SK-N-SH (cell line): Measurements from ENCODE around the gene CCDC47. TPM values are rescaled to one million over a fixed set of nuclear protein-coding genes. Genes with fewer than 3 reads are reported as not detected.

ENCODE experiments used
- CTCF ChIA-PET: fragments of 300-600, 350-600 bp; formaldehyde crosslinking; extraction: SDS; loops from one replicate; lab custom pipeline; 2021; lab: Yijun Ruan, JAX
- POLR2A ChIA-PET: fragments of 350-600 bp; sonication (Branson Sonifier 250); formaldehyde crosslinking; extraction: SDS; loops from one replicate; lab custom pipeline; 2020; ENCODE audit warnings: antibody characterized with exemption, inconsistent platforms; lab: Yijun Ruan, JAX
- DNase-seq: peaks from one replicate; pipeline ENCODE4 v3.0.0; 2012
- H2AFZ ChIP-seq: fragments of 200-600 bp; sonication (generic); 2 replicates; pipeline ENCODE4 v1.8.1; 2016; ENCODE audit warnings: antibody characterized with exemption, mild to moderate bottlenecking, low read depth
- H3F3A ChIP-seq: fragments of 200-600 bp; sonication (generic); replicated peaks from 2 replicates; pipeline ENCODE3; 2016; ENCODE audit warnings: antibody characterized with exemption, mild to moderate bottlenecking; ENCODE audit not compliant: insufficient read depth
- H3K27ac ChIP-seq, 2 experiments: fragments of 200-500 bp in 1 of 2; fragments of 200-600 bp in 1 of 2; sonication (Bioruptor generic) in 1 of 2; sonication (generic), shearing (Covaris generic) in 1 of 2; 2 replicates each; pipeline versions ENCODE4 v1.5.1 to v1.6.1; 2014 to 2016; ENCODE audit warnings: low read depth in 2 of 2, inconsistent platforms in 1 of 2, low read length in 1 of 2, mild to moderate bottlenecking in 1 of 2, mixed read lengths in 1 of 2
- H3K27me3 ChIP-seq: fragments of 200-600 bp; sonication (generic), shearing (Covaris generic); 2 replicates; pipeline ENCODE4 v1.6.1; 2016; ENCODE audit warnings: mixed run types; ENCODE audit not compliant: insufficient read depth
- H3K36me3 ChIP-seq, 2 experiments: fragments of 200-500 bp in 1 of 2; fragments of 200-600 bp in 1 of 2; sonication (Bioruptor generic) in 1 of 2; sonication (generic) in 1 of 2; replicated peaks in 1 of 2; 2 replicates each; pipeline versions ENCODE3 to v1.5.1; 2014 to 2016; ENCODE audit warnings: low read length in 1 of 2, mild to moderate bottlenecking in 1 of 2; ENCODE audit not compliant: insufficient read depth in 2 of 2, control insufficient read depth in 1 of 2
- H3K4me1 ChIP-seq, 2 experiments: fragments of 200-500 bp in 1 of 2; fragments of 200-600 bp in 1 of 2; sonication (Bioruptor generic) in 1 of 2; sonication (generic), shearing (Covaris generic) in 1 of 2; 2 replicates each; pipeline versions ENCODE4 v1.5.1 to v1.6.1; 2014 to 2016; ENCODE audit warnings: low read depth in 1 of 2, low read length in 1 of 2, mixed run types in 1 of 2; ENCODE audit not compliant: insufficient read depth in 2 of 2, control insufficient read depth in 1 of 2
- H3K4me2 ChIP-seq: fragments of 200-600 bp; sonication (generic), shearing (Covaris generic); 2 replicates; pipeline ENCODE4 v1.6.1; 2017; ENCODE audit warnings: mixed run types
- H3K4me3 ChIP-seq, 2 experiments: fragments of 200-500 bp in 1 of 2; fragments of 200-600 bp in 1 of 2; sonication (Bioruptor generic) in 1 of 2; sonication (generic), shearing (Covaris generic) in 1 of 2; 2 replicates each; pipeline versions ENCODE4 v1.5.1 to v1.8.1; 2014 to 2016; ENCODE audit warnings: low read depth in 2 of 2, inconsistent platforms in 1 of 2, low read length in 1 of 2, mild to moderate bottlenecking in 1 of 2, mixed read lengths in 1 of 2, moderate library complexity in 1 of 2
- H3K79me2 ChIP-seq: fragments of 200-600 bp; sonication (generic); 2 replicates; pipeline ENCODE4 v1.8.1; 2017; ENCODE audit warnings: mild to moderate bottlenecking; ENCODE audit not compliant: insufficient read depth
- H3K9ac ChIP-seq: fragments of 200-600 bp; sonication (generic); 2 replicates; pipeline ENCODE4 v1.6.1; 2017; ENCODE audit warnings: mixed run types
- H3K9me2 ChIP-seq: fragments of 200-600 bp; sonication (generic); 2 replicates; pipeline ENCODE4 v1.6.1; 2017; ENCODE audit warnings: mixed run types
- H3K9me3 ChIP-seq: fragments of 200-600 bp; sonication (generic); 2 replicates; pipeline ENCODE4 v1.6.1; 2017; ENCODE audit warnings: mixed run types, mild to moderate bottlenecking, moderate library complexity
- H4K20me1 ChIP-seq: fragments of 200-600 bp; sonication (generic); 2 replicates; pipeline ENCODE4 v1.6.1; 2017; ENCODE audit warnings: mild to moderate bottlenecking, mixed run types; ENCODE audit not compliant: insufficient read depth
- CHD2 ChIP-seq: fragments of 150-350 bp; IDR thresholded peaks from 2 replicates; pipeline ENCODE4 v1.6.1; 2018; ENCODE audit warnings: low read length; ENCODE audit not compliant: partially characterized antibody
- CTCF ChIP-seq: fragments of 200-600 bp; sonication (generic); IDR thresholded peaks from 2 replicates; pipeline ENCODE4 v1.6.1; 2017; ENCODE audit warnings: antibody characterized with exemption, mild to moderate bottlenecking, moderate library complexity
- EZH2phosphoT487 ChIP-seq: fragments of 200-600 bp; sonication (generic); IDR thresholded peaks from 2 replicates; pipeline ENCODE4 v1.6.1; 2017; ENCODE audit warnings: low read depth, mixed run types, mild to moderate bottlenecking, antibody characterized with exemption, moderate library complexity, borderline replicate concordance
- FOSL2 ChIP-seq: IDR thresholded peaks from 2 replicates; pipeline ENCODE4 v1.4.0; 2012; ENCODE audit warnings: low read depth, mild to moderate bottlenecking, moderate library complexity, borderline replicate concordance
- FOXM1 ChIP-seq: IDR thresholded peaks from 2 replicates; pipeline ENCODE4 v1.4.0; 2012; ENCODE audit warnings: low read depth, mild to moderate bottlenecking
- GATA2 ChIP-seq: sonication (generic); formaldehyde crosslinking; IDR thresholded peaks from 2 replicates; pipeline ENCODE4 v1.5.0; 2020; ENCODE audit warnings: mild to moderate bottlenecking, missing genetic modification reagents
- JUND ChIP-seq: IDR thresholded peaks from 2 replicates; pipeline ENCODE4 v1.4.0; 2012
- MEF2A ChIP-seq: IDR thresholded peaks from 2 replicates; pipeline ENCODE4 v1.4.0; 2012; ENCODE audit warnings: low read depth, borderline replicate concordance
- NFIC ChIP-seq: IDR thresholded peaks from 2 replicates; pipeline ENCODE4 v1.4.0; 2012; ENCODE audit warnings: borderline replicate concordance
- NRF1 ChIP-seq: IDR thresholded peaks from 2 replicates; pipeline ENCODE4 v1.6.1; 2012; ENCODE audit warnings: low read depth, mild to moderate bottlenecking, low read length
- PBX3 ChIP-seq: IDR thresholded peaks from 2 replicates; pipeline ENCODE4; 2012
- RCOR1 ChIP-seq: fragments of 150-350 bp; IDR thresholded peaks from 2 replicates; pipeline ENCODE4 v1.6.1; 2017; ENCODE audit warnings: antibody characterized with exemption, low read length
- RXRA ChIP-seq: IDR thresholded peaks from 2 replicates; pipeline ENCODE4 v1.4.0; 2012; ENCODE audit warnings: low read depth, mild to moderate bottlenecking, borderline replicate concordance
- TAF1 ChIP-seq: IDR thresholded peaks from 2 replicates; pipeline ENCODE4 v1.6.1; 2012; ENCODE audit warnings: low read depth, mild to moderate bottlenecking, low read length, moderate library complexity, borderline replicate concordance
- TCF12 ChIP-seq: IDR thresholded peaks from 2 replicates; pipeline ENCODE4 v1.4.0; 2012
- USF2 ChIP-seq: fragments of 150-350 bp; IDR thresholded peaks from 2 replicates; pipeline ENCODE4 v1.6.1; 2017; ENCODE audit warnings: antibody characterized with exemption, low read length, low read depth, borderline replicate concordance
- YY1 ChIP-seq: IDR thresholded peaks from 2 replicates; pipeline ENCODE4 v1.4.0; 2012; ENCODE audit warnings: low read depth, mild to moderate bottlenecking
- WGBS: methylation state at CpG from one replicate; pipeline ENCODE4 v1.1.6; 2017; ENCODE audit warnings: low lambda C conversion rate; 5-methylcytosine and 5-hydroxymethylcytosine counted together
- polyA plus RNA-seq, 3 experiments: library from polyadenylated mRNA; depleted of rRNA; stranded (reverse); fragments of >200 nt; gene quantifications; 2 replicates each; pipeline ENCODE4 v1.2.3, GENCODE V29; 2012
- TF ChIP-seq, protein P1 (sequence below): IDR thresholded peaks from 2 replicates; pipeline ENCODE4 v1.4.0; 2012; ENCODE audit warnings: low read depth, borderline replicate concordance
- TF ChIP-seq, protein P2 (sequence below): fragments of 150-350 bp; IDR thresholded peaks from 2 replicates; pipeline ENCODE4 v1.6.1; 2016; ENCODE audit warnings: mild to moderate bottlenecking, low read depth, low read length
- TF ChIP-seq, protein P3 (sequence below): IDR thresholded peaks from 2 replicates; pipeline ENCODE4 v1.4.0; 2012; ENCODE audit warnings: low read depth
- TF ChIP-seq, protein P4 (sequence below): IDR thresholded peaks from 2 replicates; pipeline ENCODE4 v1.4.0; 2012; ENCODE audit warnings: low read depth, borderline replicate concordance

Gene CCDC47
- polyA plus RNA-seq, 1 of the 3 experiments (the other 2 are of a cell fraction): 76.6 TPM

DNA sequence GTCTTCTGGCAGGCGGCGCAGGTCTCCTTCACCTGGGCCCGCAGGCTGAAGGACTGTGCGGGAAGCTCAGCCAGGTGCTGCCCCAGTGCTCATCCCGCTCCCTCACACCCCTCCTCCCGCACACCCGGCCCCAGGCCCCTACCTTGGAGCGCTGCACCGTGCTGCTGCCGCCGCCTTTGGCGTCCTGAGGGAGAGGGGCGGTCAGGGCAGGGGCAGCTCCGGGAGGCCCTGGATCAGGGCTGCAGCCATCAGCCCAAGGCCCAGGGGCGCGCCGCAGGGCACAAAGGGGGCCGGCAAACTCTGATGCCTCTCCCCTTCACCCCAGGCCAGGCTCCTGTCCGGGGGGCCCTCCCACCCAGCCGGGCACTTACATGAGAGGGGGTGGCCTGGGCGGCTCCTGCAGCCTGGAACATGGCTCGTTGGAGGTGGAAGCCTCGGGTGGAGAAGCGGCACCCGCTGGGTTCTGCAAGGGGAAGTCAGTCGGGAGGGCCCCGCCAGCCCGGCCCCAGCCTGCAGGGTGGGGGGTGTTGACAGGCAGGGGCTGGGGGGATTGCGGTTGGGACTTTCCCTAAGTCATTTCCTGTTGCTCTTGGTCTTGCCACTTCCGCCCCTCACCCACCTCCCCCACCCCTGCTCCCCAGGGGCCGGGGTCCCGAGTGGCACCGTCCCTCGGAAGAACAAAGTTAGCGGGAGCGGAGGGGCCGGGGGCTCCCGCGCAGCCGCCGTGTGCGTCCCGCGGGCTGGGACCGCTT is 74.3 kb downstream of the CCDC47 start:
- Histone ChIP-seq H3K27me3 (no peaks in the 10 kb centered on the region), H3K79me2 (peaks cover 25% of the 10 kb centered on the region), H3F3A (peaks cover 53% of the 10 kb centered on the region), H3K9ac (peak overlapping the region; percentile 85), H4K20me1 (peaks cover 11% of the 10 kb centered on the region), H3K9me2 (no peaks in the 10 kb centered on the region), H3K4me1 (peaks cover 9 to 76% of the 10 kb centered on the region in 2 experiments; a peak in 3 of 4 replicates), H2AFZ (no peak overlapping the region), H3K4me2 (peak overlapping the region; percentile 99), H3K27ac (peak overlapping the region; percentile 21 to 98; a peak in 3 of 4 replicates), H3K4me3 (peak overlapping the region; percentile 84 to 89), H3K9me3 (no peaks in the 10 kb centered on the region), H3K36me3 (peaks cover 12 to 27% of the 10 kb centered on the region in 2 experiments)
- ChIA-PET CTCF (interaction anchor here (0.7 to 14.8 kb wide), 20 partner anchors 8 to 617 kb away, joined by 3 to 233 read pairs (median 3); partner anchors contain the start of gene MAP3K3), POLR2A (interaction anchor here (0.7 to 2.2 kb wide), 9 partner anchors 13 to 273 kb away, joined by 3 to 10 read pairs (median 4); partner anchors contain the start of genes CCDC47, DDX42 and MAP3K3)
- WGBS: 19% methylated on average over 37 of the region's 45 CpGs
- DNase-seq: no peak
- TF ChIP-seq GATA2 (CRISPR knock-in tag): no peak
- TF ChIP-seq, protein P1, sequence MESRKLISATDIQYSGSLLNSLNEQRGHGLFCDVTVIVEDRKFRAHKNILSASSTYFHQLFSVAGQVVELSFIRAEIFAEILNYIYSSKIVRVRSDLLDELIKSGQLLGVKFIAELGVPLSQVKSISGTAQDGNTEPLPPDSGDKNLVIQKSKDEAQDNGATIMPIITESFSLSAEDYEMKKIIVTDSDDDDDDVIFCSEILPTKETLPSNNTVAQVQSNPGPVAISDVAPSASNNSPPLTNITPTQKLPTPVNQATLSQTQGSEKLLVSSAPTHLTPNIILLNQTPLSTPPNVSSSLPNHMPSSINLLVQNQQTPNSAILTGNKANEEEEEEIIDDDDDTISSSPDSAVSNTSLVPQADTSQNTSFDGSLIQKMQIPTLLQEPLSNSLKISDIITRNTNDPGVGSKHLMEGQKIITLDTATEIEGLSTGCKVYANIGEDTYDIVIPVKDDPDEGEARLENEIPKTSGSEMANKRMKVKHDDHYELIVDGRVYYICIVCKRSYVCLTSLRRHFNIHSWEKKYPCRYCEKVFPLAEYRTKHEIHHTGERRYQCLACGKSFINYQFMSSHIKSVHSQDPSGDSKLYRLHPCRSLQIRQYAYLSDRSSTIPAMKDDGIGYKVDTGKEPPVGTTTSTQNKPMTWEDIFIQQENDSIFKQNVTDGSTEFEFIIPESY: no peak
- TF ChIP-seq, protein P2, sequence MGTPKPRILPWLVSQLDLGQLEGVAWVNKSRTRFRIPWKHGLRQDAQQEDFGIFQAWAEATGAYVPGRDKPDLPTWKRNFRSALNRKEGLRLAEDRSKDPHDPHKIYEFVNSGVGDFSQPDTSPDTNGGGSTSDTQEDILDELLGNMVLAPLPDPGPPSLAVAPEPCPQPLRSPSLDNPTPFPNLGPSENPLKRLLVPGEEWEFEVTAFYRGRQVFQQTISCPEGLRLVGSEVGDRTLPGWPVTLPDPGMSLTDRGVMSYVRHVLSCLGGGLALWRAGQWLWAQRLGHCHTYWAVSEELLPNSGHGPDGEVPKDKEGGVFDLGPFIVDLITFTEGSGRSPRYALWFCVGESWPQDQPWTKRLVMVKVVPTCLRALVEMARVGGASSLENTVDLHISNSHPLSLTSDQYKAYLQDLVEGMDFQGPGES: no peak
- TF ChIP-seq PBX3: peak; percentile 41
- TF ChIP-seq CHD2: no peak
- TF ChIP-seq, protein P3, sequence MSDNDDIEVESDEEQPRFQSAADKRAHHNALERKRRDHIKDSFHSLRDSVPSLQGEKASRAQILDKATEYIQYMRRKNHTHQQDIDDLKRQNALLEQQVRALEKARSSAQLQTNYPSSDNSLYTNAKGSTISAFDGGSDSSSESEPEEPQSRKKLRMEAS: no peak
- TF ChIP-seq USF2: no peak
- TF ChIP-seq NRF1: no peak
- TF ChIP-seq FOXM1: peak; percentile 31; the same call in 1 of the 2 replicates
- TF ChIP-seq CTCF: no peak
- TF ChIP-seq NFIC: no peak
- no peak for TF ChIP-seq FOSL2
- TF ChIP-seq YY1: no peak
- TF ChIP-seq TAF1: no peak
- TF ChIP-seq JUND: no peak
- TF ChIP-seq, protein P4, sequence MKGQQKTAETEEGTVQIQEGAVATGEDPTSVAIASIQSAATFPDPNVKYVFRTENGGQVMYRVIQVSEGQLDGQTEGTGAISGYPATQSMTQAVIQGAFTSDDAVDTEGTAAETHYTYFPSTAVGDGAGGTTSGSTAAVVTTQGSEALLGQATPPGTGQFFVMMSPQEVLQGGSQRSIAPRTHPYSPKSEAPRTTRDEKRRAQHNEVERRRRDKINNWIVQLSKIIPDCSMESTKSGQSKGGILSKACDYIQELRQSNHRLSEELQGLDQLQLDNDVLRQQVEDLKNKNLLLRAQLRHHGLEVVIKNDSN: no peak
- no peak; the same call in 1 of the 2 replicates for TF ChIP-seq TCF12
- no peak for TF ChIP-seq RCOR1
- TF ChIP-seq MEF2A: no peak
- no peak for TF ChIP-seq EZH2phosphoT487
- TF ChIP-seq RXRA: no peak
